Activated CD8-positive, alpha-beta memory T cell treated with anti-CD3 and anti-CD28 coated beads, Interleukin-2, amount 50 U/mL, for 4 hours (primary cell): Measurements from ENCODE around the gene SPTBN5.

ENCODE experiments used
- DNase-seq: peaks from one replicate; pipeline ENCODE4 v3.0.0-alpha.2; 2020

Gene SPTBN5

DNA sequence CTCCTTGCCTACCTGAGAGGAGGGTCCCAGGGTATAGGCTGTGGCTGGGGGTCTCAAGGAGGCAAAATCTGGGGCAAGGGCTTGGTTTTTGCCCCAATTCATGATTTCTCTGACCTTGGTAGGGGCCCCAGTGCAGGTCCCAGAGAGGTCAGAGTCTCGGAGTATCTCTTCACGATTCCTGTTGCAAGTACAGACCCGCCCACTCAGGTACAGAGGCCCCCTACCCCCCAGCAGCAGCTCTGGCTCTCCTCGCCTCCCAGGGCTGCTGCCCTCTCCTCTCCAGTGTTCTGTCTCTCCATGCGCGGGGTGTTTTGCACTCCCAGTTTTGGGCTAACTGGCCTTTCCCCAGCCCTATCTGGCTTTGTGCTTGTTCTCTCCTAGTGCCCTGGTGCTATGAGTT, 71.4 kb downstream of the SPTBN5 start:
- no peak for DNase-seq

DNA sequence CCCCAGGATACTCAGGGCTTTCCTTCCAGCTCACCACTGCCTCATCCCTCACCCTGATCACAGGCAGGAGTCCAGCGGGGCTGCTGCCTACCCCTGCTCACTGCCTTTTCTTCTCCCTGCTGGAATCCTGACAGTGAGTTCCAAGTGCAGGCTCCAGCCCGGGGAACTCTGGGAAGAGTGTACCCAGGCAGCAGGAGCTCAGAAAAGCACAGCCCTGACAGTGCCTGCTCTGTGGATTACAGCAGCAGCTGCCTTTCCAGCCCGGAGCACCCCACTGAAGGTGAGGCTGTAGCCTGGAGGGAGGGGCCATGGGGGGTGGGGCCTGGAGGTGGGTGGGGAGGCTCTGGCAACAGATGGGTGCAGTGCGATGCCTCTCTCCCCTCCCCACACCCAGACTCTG, 72.0 kb downstream of the SPTBN5 start:
- no peak for DNase-seq

DNA sequence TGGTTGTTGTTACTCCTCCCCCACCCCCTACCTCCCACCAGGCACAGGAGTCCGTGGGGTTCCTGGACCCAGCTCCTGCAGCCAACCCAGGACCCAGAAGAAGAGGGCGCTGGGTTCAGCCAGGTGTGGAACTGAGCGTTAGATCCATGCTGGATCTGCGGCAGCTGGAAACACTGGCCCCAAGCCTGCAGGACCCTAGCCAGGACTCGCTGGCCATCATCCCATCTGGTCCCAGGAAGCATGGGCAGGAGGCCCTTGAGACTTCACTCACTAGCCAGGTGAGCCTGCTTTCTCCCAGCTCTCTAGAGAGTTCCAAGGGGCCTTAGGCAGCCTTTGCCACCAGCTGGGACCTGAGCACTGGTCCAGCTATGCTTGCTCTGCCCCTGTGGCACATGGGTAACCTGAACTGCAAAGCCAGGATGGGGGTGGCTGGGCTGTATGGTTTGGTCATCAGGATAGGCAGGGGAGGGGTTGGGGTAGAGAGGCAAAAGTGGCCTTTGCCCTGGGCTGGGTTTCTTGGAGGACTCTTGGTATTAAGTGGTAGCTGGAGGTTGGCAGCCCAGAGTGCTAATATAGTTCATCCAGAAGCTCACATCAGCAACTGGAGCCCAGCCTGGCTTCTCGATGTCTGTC, 72.9 kb downstream of the SPTBN5 start:
- no peak for DNase-seq

DNA sequence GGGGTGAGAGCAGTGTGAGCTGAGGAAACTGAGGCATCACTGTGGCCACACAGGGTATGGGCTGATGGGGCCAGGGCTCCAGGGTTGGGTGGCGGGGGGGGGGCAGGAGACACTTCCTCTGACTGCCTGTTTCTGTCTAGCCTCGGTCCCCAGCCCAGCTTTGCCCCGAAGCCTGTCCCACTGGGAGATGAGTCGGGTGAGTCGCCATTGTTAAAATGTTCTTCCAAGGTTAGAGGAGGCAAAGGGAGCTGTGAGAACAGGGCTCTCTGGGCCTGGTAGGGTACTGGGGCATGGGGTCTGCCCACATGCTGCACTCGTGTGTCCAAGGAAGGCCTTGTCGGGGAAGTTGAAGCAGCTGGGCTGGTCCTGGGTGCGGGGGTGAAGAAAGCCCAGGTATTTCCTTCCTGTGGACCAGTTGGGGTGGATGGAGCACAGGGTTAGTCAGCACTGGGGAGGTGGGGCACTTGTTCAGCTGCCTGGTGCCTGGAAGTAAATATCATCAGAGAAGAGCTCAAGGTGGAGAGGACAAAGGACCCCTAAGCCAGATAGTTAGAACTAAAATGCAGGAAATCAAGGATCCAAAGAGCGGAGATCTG, 74.3 kb downstream of the SPTBN5 start:
- DNase-seq, result no peak

DNA sequence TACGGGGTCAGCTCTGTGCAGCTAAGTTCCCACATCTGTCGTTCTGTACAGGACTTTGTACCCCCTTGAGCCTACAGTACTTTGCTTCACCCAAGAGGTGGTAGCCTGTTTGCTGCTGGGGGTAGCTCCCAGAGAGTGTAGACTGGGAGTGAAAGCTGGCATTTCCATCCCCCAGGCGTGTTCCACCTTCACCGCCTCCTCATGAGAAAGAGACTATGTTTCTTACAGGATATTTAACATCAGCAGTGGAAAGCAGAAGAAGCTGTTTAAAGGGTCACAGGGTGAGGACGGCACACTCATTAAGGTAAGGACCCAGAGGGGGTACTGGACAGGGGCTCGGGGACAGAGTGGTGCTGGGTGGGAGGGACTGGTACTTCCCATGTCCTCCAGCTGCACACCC, 76.1 kb downstream of the SPTBN5 start:
- DNase-seq, result no peak

DNA sequence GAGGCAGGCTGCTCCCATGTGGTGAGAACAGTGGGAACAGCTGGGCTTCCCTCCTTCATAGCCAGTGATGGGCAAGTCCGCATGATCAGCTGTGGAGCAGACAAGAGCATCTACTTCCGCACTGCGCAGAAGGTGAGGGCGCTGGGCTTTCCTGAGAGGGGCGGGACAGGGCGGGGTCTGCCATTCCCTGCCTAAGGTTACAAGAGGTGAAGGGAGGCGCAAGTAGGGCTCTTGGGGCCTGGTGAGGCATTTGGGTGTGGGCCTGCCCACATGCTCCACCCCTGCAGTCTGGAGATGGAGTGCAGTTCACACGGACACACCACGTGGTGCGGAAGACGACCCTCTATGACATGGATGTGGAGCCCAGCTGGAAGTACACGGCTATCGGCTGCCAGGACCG, 76.5 kb downstream of the SPTBN5 start:
- DNase-seq, result no peak

DNA sequence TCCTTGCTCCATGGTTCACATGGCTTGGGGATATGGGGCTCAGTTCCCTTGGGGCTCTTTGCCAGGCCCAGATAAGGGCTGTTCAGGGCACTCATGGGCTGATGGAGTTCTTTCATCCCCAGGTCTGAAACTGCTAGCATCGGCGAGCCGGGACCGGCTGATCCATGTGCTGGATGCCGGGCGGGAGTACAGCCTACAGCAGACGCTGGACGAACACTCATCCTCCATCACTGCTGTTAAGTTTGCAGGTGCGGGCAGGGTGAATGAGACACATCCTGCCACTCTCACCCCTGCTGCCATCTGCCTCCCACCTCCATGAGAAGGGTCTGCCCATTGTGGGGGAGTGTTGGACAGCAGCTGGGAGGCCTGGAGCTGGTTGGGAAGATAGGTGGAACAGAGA, 77.1 kb downstream of the SPTBN5 start:
- no peak for DNase-seq

DNA sequence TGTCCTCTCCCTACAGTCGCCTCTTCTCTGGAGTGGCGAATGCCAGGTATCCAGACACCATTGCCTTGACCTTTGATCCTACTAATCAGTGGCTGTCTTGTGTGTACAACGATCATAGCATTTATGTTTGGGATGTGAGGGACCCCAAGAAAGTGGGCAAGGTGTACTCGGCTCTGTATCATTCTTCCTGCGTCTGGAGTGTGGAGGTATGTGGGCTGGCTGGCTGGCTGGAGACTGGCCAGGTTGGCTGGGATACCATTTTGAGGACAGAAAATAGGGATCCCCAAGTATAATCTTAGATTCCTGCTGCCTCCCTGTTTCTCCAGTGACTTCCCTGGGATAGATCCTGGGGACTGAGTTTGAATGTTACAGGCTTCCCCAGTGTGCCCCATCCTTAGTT, 79.3 kb downstream of the SPTBN5 start:
- DNase-seq, result no peak

DNA sequence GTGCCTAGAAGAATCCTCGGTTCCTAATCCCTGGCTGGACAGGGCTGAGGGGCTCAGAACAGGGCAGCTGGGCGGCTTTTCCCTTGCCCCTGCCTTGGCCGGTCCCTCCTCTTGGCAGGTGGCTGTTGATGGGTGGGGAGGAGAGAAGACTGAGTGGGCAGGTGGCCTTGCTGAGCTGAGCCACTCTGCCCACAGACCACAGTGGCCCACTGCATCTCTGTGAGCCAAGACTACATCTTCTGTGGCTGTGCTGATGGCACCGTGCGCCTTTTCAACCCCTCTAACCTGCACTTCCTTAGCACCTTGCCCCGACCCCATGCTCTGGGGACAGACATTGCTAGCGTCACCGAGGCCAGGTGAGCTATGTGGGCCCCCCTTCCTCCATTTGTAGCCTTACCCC, 80.4 kb downstream of the SPTBN5 start:
- DNase-seq, result no peak

DNA sequence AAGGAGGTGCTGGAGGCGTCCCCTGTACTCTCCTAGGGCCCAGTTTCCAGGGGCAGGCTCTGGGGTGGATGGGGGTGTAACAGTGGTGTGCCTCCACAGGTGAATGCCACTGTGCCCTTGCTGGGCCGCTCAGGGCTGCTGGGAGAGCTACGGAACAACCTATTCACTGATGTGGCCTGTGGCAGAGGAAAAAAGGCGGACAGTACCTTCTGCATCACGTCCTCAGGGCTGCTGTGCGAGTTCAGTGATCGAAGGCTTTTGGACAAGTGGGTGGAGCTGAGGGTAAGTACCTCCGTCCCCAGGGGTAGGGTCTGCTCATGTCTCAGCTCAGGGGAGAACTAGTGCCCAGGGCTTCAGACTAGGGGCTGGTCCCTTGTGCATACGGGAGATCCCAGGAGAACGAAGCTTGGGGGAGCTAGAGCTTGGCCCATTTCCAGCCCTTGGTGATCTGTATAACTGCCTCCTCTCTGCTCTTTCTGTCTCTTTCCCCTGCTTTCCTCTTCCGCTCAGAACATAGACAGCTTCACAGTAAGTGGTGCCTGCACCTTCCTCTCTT, 81.0 kb downstream of the SPTBN5 start:
- DNase-seq, result no peak

DNA sequence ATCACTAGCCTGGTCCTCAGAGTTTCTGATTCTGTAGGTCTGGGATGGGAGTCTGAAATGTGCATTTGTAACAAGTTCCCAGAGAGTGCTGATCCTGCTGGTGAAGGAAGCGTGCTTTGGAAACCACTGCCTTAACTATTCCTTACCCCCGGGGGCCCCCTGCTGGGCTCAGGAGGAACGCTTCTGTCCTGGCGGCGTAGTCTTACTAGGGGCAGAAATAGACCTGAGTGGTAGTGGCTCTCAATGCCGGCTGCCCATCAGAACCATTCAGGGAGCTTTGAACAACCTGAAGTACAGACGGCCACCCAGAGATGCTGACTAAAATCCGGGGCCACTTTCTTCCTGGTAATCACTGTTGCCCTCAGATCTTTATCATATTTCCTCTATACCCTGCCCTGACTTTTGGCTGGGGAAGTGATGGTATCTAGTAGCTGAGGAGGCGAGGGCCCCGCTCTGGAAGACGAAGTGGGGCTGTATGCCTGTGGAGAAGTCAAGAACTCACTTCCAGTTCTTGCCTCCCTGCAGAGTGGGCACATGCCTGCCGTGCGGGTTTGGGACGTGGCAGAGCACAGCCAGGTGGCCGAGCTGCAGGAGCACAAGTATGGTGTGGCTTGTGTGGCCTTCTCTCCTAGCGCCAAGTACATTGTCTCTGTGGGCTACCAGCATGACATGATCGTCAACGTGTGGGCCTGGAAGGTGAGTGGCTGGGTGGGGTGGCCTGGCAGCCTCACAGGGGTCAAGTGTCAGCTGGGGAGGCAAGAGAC, 82.2 kb downstream of the SPTBN5 start:
- peak; percentile 79 for DNase-seq

DNA sequence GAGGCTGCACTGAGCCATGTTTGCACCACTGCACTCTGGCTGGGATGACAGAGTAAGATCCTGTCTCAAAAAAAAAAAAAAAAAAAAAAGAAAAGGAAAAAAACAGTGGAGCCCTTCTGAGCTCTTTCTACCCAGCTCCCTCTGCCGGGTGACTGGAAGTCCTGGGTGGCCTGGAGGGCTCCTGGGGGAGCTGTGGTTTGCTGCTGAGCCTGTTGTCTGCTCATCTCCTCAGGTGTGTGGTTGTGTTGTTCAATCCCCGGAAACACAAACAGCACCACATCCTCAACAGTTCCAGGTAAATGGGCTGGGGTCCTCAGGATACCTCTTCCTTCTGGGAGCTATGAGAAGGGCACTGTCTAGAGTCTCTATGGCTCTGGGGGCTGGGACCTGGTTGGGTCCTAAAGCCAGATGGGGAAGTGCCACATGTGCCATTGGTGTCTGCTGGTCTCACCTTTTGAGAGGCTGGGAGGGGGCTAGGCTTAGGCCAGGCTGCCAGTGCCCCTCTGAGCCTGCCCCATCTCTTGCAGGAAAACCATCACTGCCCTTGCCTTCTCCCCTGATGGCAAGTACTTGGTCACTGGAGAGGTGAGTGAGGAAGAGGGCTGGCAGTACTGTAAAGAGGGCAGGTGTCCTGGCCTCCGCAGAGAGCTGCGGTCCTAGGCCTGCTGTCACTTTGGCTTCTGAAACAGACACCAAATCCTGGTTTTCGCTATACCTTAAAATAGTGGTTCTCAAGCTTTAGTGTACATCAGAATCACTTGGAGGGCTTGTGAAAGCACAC, 83.0 kb downstream of the SPTBN5 start:
- no peak for DNase-seq

DNA sequence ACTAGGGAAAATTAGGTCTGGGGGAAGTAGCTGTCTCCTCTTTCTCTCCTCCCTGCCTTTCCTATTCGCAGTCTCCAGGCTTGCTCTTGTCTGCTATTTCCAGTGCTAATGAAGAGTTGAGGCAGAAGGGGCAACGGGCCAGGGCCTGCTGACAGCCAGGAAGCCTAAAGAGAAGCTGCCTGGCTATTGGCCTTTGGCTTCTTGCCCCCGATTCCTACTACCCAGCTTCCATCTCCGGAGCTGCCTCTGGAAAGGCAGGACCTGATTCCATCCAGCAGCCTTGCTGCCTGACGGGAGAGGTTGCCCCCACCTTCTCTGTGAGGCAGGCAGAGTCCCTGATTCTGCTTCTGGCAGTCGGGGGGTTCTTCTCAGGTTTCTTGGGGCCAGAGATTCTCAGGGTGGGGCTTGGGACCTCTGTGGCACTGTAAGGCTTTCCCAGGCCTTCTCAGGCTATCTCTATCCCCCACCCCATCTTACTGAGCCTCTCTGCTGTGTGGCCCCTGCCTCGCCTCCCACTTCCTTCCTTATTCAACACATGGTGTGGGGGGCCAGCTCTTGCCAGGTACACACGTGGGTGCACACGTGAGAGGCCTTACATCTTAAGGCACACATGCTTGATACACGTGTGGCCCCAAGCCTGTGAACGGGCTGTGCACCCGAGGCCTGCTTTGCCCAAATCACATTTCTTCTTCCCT, 84.2 kb downstream of the SPTBN5 start:
- DNase-seq, result no peak

DNA sequence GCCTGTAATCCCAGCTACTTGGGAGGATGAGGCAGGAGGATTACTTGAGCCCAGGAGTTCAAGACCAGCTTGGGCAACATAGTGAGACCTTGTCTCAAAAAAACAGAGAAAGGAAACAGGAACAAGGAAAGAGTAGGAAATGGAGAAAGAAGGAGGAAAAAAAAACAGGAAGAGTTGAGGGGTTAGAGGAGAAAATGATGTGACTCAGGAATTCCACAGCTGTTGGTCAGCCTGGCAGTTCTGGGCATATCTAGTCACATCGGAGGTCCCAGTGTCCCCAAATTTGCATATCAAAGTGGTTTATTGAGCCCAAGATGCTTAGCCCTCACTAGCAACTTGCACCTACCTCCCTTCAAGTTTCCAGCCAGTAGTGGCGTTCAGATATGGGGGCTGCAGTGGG, 84.7 kb downstream of the SPTBN5 start:
- no peak for DNase-seq

DNA sequence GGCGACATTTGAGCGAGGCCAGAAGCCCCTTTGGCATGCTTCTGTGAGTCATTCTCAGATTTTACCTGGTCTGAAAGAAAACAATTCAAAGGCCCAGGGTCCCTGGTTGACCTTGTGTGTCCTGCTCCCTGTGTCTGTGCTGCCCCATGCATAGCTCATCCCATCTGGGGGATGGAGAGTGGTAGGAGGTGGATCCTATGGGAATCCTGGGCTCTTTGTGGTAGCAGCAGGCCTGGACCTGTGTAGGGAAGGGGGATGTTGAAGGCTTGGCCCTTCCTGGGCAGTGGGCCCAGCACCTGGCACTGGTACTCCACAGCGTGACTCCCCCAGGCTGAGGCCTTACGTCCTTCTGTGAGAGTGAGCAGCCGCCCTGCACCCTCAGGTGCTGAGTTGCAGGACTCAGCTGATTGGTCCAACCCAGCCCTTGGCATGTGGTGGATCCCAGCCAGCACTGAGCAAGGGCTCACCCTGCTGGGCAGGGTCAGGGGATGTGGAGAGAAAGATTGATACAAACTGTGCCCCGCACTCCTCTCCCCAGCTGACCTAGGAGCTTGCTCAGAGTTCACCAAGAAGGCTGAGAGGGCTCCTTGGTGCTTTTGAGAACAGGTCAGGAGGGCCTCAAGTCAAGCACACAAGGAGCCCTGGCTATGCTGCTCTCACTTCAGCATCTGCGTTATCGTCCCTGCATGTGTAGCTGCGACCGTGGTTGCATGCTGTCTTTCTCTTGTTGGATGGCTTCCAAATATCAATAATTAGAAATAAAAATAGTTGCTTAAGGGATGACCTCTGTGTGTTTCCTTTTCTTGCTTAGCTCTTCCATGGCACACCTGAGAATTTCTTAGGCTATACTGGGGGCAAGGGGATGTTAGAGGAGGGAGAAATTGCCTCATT, 87.3 kb downstream of the SPTBN5 start:
- DNase-seq, result no peak

DNA sequence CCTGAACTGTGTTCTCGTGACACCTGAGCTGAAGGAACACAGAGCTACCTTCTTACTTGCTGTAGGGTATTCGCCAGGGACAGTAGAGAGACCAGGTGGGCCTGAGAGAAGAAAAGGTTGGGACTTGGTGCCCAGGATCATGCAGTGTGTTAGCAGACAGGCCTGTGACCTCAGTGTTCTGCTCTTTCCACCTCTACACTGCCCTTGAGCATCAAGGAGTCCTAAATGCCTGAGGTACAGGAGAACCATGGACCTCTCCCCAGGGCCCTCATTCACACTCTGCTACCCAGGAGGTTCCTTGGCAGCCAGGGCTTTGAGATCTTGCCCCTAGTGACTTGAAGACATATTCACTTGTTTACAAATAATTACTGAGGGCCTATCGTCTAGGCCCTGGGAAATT, 88.1 kb downstream of the SPTBN5 start:
- no peak for DNase-seq

DNA sequence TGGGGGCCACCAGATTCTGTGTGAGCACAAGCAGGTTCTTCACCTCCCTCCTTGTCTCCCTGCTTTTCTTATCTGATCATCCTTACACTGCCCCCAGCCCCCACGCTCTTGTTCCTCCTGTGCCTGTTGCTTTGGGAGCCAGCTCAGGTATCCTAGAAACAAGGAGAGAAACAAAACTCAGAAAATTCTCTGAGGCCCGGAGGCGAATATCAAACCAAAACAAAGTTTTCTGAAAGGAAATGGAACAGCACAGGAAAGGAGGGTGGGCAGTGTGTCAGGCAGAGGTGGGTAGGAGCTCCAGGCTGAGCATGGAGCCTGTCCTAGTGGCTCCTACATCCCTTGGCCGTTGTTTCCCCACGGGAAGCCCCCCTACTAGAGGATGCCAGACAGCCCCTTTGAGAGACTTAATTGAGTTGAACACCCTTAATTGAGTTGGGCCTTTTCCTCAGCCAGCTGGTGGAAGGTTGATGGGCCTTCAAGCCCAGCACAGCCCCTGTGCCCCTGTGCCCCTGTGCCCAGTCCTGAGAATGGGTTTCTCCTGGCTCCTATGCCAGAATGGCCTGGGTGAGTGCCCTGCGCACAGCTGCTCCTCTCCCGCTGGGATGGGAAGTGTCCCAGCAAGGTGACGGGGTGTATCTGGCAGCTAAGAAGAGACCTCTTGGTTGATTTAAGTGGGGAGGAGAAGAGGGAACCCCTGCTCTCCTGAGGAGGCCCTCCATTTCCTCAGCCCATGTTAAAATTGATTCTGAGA, 88.8 kb downstream of the SPTBN5 start:
- DNase-seq, result no peak

DNA sequence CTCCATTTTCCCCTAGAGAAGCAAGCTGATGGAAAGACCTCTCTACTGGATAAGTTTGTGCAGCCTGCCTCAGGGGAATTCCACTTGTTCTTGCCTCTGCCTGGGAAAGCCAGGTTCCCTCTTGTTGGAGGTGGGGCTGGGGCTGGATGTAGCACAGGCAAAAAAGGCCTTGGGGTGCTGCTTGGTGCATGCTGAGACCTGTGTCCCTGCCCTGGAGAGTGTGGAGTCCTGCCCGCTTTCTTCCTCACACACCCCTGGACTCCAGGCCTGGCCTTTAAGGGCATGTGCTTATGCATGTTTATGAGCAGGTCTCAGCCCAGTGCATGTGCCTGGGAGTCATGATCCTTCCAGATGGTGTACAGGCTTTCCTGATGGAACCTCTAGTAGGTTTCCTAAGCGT, 89.5 kb downstream of the SPTBN5 start:
- DNase-seq, result no peak

DNA sequence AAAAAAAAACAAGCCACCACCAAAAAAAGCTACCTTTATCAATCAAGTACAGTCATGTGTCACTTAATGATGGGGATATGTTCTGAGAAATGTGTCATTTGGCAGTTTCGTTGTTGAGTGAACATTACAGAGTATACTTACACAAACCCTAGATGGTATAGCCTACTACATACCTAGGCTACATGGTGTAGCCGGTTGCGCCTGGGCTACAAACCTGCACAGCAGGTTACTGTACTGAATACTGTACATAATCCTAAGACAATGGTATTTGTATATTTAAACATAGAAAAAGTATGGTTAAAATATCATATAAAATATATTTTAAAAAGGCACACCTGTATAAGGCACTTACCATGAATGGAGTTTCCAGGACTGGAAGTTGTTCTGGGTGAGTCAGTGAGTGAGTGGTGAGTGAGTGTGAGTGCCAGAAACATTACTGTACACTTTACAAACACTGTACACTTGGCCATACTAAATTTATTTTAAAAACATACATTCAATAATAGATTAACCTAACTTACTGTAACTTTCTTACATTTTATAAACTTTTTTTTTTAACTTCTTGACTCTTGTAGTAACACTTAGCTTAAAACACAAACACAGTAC, 91.9 kb downstream of the SPTBN5 start:
- DNase-seq, result no peak

DNA sequence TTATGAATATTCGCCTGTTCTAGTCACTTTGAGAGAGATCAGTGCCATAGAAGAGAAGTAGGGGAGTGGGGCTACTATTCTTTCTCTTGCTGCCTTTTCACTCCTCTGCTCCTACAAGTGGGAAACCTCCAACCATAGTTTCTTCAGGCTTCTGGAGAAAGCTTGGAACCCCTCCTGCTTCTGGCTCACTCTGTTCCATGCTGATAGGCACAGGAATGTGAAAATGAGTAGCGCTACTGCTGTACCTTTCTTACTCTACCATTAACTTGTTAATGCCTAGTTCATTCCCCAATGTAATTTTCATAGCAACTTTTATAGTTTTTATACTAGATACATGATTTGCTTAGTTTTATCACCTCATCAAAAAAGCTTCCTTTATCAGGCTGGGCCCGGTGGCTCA, 92.7 kb downstream of the SPTBN5 start:
- no peak for DNase-seq

DNA sequence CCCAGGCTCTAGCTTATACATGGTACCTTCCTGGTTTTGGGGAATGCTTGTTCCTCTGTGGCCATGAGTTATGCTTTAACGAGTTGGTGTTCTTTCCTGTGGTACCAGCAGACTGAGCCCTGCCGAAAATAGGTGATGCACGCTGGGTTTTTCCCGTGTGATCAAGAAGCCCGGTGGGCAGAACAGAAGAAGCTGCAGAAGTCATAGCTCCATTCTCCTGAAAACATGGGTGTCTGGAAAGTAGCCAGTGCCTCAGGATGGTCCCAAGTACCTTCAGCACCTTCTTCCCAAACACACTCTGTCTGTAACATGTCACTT, 94.4 kb downstream of the SPTBN5 start:
- no peak for DNase-seq
